HCT116 (cell line): Measurements from ENCODE around the gene TTC6. TPM values are rescaled to one million over a fixed set of nuclear protein-coding genes. Genes with fewer than 3 reads are reported as not detected.

Experiments
- ATAC-seq: fragments of 200-7000 bp; cut with Tn5 transposase; 2 replicates; pipeline ENCODE4 v1.9.1; 2020; ENCODE audit warnings: mild to moderate bottlenecking, moderate library complexity
- BruUV-seq: library from RNA; stranded (reverse); fragments of 400-500 nt; replicated peaks from 2 replicates; lab custom pipeline; 2021; lab: Mats Ljungman, UMichigan
- CTCF ChIA-PET: fragments of 300-600 bp; sonication (Branson Sonifier 250); formaldehyde crosslinking; loops from one replicate; lab custom pipeline; 2021; ENCODE audit warnings: antibody characterized with exemption; lab: Charles Lee
- POLR2A ChIA-PET: fragments of 300-600, 350-600 bp; sonication (Branson Sonifier 250); formaldehyde crosslinking; loops from one replicate; lab custom pipeline; 2021; ENCODE audit warnings: antibody characterized with exemption; lab: Charles Lee
- RAD21 ChIA-PET, 2 experiments: fragments of 300-600 bp; sonication (Branson Sonifier 250); formaldehyde crosslinking; loops; one replicate each; lab custom pipeline; 2023; ENCODE audit warnings: low total read pairs in 2 of 2; ENCODE audit not compliant: uncharacterized antibody in 2 of 2, unreplicated experiment in 2 of 2, low non-redundant PET in 1 of 2; lab: Charles Lee
- DNase-seq: peaks from one replicate; pipeline ENCODE4 v3.0.0-alpha.2; 2010; ENCODE audit warnings: low read depth, low spot score
- H2AFZ ChIP-seq: fragments of 200-600 bp; shearing (Covaris generic), sonication (generic); 2 replicates; pipeline ENCODE4 v1.6.1; 2017; ENCODE audit warnings: low read depth, mixed run types, mixed read lengths, antibody characterized with exemption, low read length; ENCODE audit not compliant: poor library complexity, severe bottlenecking
- H3K27ac ChIP-seq: 2 replicates; pipeline ENCODE4 v1.5.1; 2012; ENCODE audit warnings: low read depth, low read length
- H3K27me3 ChIP-seq: fragments of 200-600 bp; sonication (generic); 2 replicates; pipeline ENCODE4 v1.6.1; 2016; ENCODE audit warnings: mixed run types, low read length, mixed read lengths; ENCODE audit not compliant: insufficient read depth
- H3K36me3 ChIP-seq, 2 experiments: fragments of 200-500 bp in 1 of 2; fragments of 200-600 bp in 1 of 2; sonication (Bioruptor generic) in 1 of 2; sonication (generic) in 1 of 2; 2 replicates each; pipeline versions ENCODE4 v1.5.1 to v1.6.1; 2014 to 2016; ENCODE audit warnings: low read length in 2 of 2, inconsistent platforms in 1 of 2, mixed read lengths in 1 of 2, mixed run types in 1 of 2; ENCODE audit not compliant: insufficient read depth in 2 of 2, control insufficient read depth in 1 of 2
- H3K4me1 ChIP-seq, 2 experiments: fragments of 200-600 bp in 1 of 2; sonication (generic) in 1 of 2; 2 replicates each; pipeline versions ENCODE4 v1.5.1 to v1.6.1; 2012 to 2017; ENCODE audit warnings: low read length in 2 of 2, inconsistent platforms in 1 of 2, mild to moderate bottlenecking in 1 of 2, mixed read lengths in 1 of 2, mixed run types in 1 of 2, moderate library complexity in 1 of 2; ENCODE audit not compliant: insufficient read depth in 2 of 2, control insufficient read depth in 1 of 2
- H3K4me2 ChIP-seq: fragments of 200-600 bp; sonication (generic); 2 replicates; pipeline ENCODE4 v1.6.1; 2017; ENCODE audit warnings: mixed run types, low read length, mixed read lengths
- H3K4me3 ChIP-seq, 2 experiments: fragments of 200-600 bp in 1 of 2; sonication (generic) in 1 of 2; replicated peaks in 1 of 2; 2 replicates each; pipeline ENCODE4 v1.5.1; 2011 to 2016; ENCODE audit warnings: low read length in 2 of 2, control low read depth in 1 of 2, low read depth in 1 of 2, mild to moderate bottlenecking in 1 of 2, mixed read lengths in 1 of 2, mixed run types in 1 of 2
- H3K79me2 ChIP-seq: fragments of 200-600 bp; sonication (generic); 2 replicates; pipeline ENCODE4 v1.6.1; 2017; ENCODE audit warnings: mild to moderate bottlenecking, mixed run types, low read length, moderate library complexity, mixed read lengths; ENCODE audit not compliant: insufficient read depth
- H3K9ac ChIP-seq: fragments of 200-600 bp; sonication (generic); 2 replicates; pipeline ENCODE4 v1.6.1; 2016; ENCODE audit warnings: low read length, mixed read lengths
- H3K9me2 ChIP-seq: fragments of 200-600 bp; sonication (generic), shearing (Covaris generic); 2 replicates; pipeline ENCODE4 v1.6.1; 2017; ENCODE audit warnings: mixed run types, mild to moderate bottlenecking, moderate library complexity; ENCODE audit not compliant: insufficient read depth
- H3K9me3 ChIP-seq, 2 experiments: fragments of 200-500 bp in 1 of 2; fragments of 200-600 bp in 1 of 2; sonication (Bioruptor generic) in 1 of 2; sonication (generic) in 1 of 2; 2 replicates each; pipeline ENCODE4 v1.6.1; 2014 to 2017; ENCODE audit warnings: low read length in 2 of 2, mixed read lengths in 2 of 2, inconsistent platforms in 1 of 2, low read depth in 1 of 2, mild to moderate bottlenecking in 1 of 2, mixed run types in 1 of 2, moderate library complexity in 1 of 2; ENCODE audit not compliant: control insufficient read depth in 1 of 2, insufficient read depth in 1 of 2
- H4K20me1 ChIP-seq: fragments of 200-600 bp; sonication (generic), shearing (Covaris generic); 2 replicates; pipeline ENCODE4 v1.6.1; 2017; ENCODE audit warnings: mixed run types, mild to moderate bottlenecking, moderate library complexity; ENCODE audit not compliant: insufficient read depth
- CEBPB ChIP-seq: IDR thresholded peaks from 2 replicates; pipeline ENCODE4 v1.6.1; 2012; ENCODE audit warnings: low read depth
- EZH2phosphoT487 ChIP-seq: fragments of 200-600 bp; IDR thresholded peaks from 2 replicates; pipeline ENCODE4 v1.6.1; 2018; ENCODE audit warnings: antibody characterized with exemption, borderline replicate concordance
- POLR2AphosphoS5 ChIP-seq: IDR thresholded peaks from 2 replicates; pipeline ENCODE4 v1.6.1; 2011; ENCODE audit warnings: mild to moderate bottlenecking, low read depth, low read length, moderate library complexity
- SP1 ChIP-seq: IDR thresholded peaks from 2 replicates; pipeline ENCODE4 v1.6.1; 2012; ENCODE audit warnings: low read depth
- SRF ChIP-seq: IDR thresholded peaks from 2 replicates; pipeline ENCODE4 v1.6.1; 2012; ENCODE audit warnings: low read depth
- TCF7L2 ChIP-seq: IDR thresholded peaks from 2 replicates; pipeline ENCODE4 v1.7.0; 2011; ENCODE audit warnings: borderline replicate concordance, inconsistent platforms; ENCODE audit not compliant: insufficient read depth, insufficient read length; ENCODE audit errors: extremely low read depth
- YY1 ChIP-seq: IDR thresholded peaks from 2 replicates; pipeline ENCODE4 v1.6.1; 2011; ENCODE audit warnings: low read length, low read depth, moderate library complexity, mild to moderate bottlenecking; ENCODE audit not compliant: insufficient replicate concordance; ENCODE audit errors: extremely low read depth
- ZNF274 ChIP-seq: fragments of 200-500 bp; sonication (Bioruptor generic); IDR thresholded peaks from 2 replicates; pipeline ENCODE4 v1.6.1; 2014; ENCODE audit warnings: mild to moderate bottlenecking, low read depth, low read length, inconsistent platforms
- intact Hi-C: fragments of 100-400 bp; cut with micrococcal nuclease; formaldehyde crosslinking; loops from 2 replicates; pipeline ENCODE4 v1.10.0; 2022
- total RNA-seq: library from RNA; stranded (reverse); gene quantifications from one replicate; pipeline ENCODE4 v1.2.1, GENCODE V29; 2021; ENCODE audit not compliant: unreplicated experiment
- TF ChIP-seq, protein P1 (sequence below): IDR thresholded peaks from 2 replicates; pipeline ENCODE4 v1.6.1; 2012
- TF ChIP-seq, protein P2 (sequence below): IDR thresholded peaks from 2 replicates; pipeline ENCODE4 v1.6.1; 2011; ENCODE audit warnings: mild to moderate bottlenecking, low read length, moderate library complexity; ENCODE audit not compliant: insufficient replicate concordance; ENCODE audit errors: extremely low read depth
- TF ChIP-seq, protein P3 (sequence below), 3 experiments: fragments of 200-600 bp in 1 of 3; sonication (generic) in 1 of 3; IDR thresholded peaks in 2 of 3; conservative IDR thresholded peaks in 1 of 3; 2 replicates each; pipeline ENCODE4 v1.5.1; 2012 to 2017; ENCODE audit warnings: low read depth in 2 of 3, low read length in 2 of 3, antibody characterized with exemption in 1 of 3, borderline replicate concordance in 1 of 3, control low read depth in 1 of 3, mild to moderate bottlenecking in 1 of 3, mixed read lengths in 1 of 3, mixed run types in 1 of 3, moderate library complexity in 1 of 3; ENCODE audit not compliant: insufficient read depth in 1 of 3
- TF ChIP-seq, protein P4 (sequence below): IDR thresholded peaks from 2 replicates; pipeline ENCODE4 v1.6.1; 2012; ENCODE audit warnings: low read depth

Gene TTC6
- total RNA-seq, 1 experiment from 2014 or later = 0.10 TPM

DNA sequence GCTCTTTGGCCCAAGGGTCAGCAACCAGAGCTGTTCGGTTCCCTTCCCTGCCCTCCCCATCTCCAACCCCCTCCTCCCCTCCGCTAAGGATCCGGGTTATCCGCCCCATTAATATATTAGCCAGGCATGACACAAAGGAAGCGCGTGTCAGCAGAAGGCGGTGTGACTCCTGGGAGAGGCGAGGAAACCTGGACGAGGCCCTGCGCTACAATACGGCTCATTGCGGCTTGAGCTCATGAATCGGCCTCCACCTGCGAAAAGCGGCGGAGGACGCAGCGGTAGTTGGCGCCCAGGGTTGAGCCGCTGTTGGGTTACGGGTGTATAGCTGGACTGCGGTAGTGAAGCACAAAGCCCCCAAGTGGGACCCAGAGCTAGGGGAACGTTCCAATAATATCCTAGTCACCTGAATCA, 10.3 kb upstream of the TTC6 start:
- no peak for DNase-seq
- Histone ChIP-seq H3K79me2 (no peaks in the 10 kb centered on the region), H3K27me3 (no peaks in the 10 kb centered on the region), H3K9ac (no peak overlapping the region), H3K36me3 (no peaks in the 10 kb centered on the region), H3K4me2 (no peak overlapping the region), H3K4me3 (no peak overlapping the region), H3K27ac (no peak overlapping the region), H3K4me1 (peaks cover 5 to 26% of the 10 kb centered on the region in 2 experiments), H3K9me3 (no peaks in the 10 kb centered on the region), H3K9me2 (no peaks in the 10 kb centered on the region), H2AFZ (no peak overlapping the region), H4K20me1 (no peaks in the 10 kb centered on the region)
- no peak for ATAC-seq
- ChIA-PET POLR2A (no interaction called here), CTCF (no interaction called here), RAD21 (no interaction called here)
- TF ChIP-seq CEBPB (no peak), YY1 (no peak), POLR2AphosphoS5 (no peak), TCF7L2 (no peak), ZNF274 (no peak), SP1 (no peak), EZH2phosphoT487 (no peak), SRF (no peak)
- TF ChIP-seq, protein P1, sequence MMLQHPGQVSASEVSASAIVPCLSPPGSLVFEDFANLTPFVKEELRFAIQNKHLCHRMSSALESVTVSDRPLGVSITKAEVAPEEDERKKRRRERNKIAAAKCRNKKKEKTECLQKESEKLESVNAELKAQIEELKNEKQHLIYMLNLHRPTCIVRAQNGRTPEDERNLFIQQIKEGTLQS = no peak
- TF ChIP-seq, protein P2, sequence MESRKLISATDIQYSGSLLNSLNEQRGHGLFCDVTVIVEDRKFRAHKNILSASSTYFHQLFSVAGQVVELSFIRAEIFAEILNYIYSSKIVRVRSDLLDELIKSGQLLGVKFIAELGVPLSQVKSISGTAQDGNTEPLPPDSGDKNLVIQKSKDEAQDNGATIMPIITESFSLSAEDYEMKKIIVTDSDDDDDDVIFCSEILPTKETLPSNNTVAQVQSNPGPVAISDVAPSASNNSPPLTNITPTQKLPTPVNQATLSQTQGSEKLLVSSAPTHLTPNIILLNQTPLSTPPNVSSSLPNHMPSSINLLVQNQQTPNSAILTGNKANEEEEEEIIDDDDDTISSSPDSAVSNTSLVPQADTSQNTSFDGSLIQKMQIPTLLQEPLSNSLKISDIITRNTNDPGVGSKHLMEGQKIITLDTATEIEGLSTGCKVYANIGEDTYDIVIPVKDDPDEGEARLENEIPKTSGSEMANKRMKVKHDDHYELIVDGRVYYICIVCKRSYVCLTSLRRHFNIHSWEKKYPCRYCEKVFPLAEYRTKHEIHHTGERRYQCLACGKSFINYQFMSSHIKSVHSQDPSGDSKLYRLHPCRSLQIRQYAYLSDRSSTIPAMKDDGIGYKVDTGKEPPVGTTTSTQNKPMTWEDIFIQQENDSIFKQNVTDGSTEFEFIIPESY = no peak
- TF ChIP-seq, protein P3, sequence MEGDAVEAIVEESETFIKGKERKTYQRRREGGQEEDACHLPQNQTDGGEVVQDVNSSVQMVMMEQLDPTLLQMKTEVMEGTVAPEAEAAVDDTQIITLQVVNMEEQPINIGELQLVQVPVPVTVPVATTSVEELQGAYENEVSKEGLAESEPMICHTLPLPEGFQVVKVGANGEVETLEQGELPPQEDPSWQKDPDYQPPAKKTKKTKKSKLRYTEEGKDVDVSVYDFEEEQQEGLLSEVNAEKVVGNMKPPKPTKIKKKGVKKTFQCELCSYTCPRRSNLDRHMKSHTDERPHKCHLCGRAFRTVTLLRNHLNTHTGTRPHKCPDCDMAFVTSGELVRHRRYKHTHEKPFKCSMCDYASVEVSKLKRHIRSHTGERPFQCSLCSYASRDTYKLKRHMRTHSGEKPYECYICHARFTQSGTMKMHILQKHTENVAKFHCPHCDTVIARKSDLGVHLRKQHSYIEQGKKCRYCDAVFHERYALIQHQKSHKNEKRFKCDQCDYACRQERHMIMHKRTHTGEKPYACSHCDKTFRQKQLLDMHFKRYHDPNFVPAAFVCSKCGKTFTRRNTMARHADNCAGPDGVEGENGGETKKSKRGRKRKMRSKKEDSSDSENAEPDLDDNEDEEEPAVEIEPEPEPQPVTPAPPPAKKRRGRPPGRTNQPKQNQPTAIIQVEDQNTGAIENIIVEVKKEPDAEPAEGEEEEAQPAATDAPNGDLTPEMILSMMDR (IDR thresholded peaks at IDR 0.05 in 2 of 3, conservative IDR thresholded peaks at IDR 0.05 in 1 of 3; ENCODE audit: borderline replicate concordance in 1 of 3, insufficient read depth in 1 of 3, low read depth in 2 of 3, low read length in 2 of 3) = no peak
- TF ChIP-seq, protein P4, sequence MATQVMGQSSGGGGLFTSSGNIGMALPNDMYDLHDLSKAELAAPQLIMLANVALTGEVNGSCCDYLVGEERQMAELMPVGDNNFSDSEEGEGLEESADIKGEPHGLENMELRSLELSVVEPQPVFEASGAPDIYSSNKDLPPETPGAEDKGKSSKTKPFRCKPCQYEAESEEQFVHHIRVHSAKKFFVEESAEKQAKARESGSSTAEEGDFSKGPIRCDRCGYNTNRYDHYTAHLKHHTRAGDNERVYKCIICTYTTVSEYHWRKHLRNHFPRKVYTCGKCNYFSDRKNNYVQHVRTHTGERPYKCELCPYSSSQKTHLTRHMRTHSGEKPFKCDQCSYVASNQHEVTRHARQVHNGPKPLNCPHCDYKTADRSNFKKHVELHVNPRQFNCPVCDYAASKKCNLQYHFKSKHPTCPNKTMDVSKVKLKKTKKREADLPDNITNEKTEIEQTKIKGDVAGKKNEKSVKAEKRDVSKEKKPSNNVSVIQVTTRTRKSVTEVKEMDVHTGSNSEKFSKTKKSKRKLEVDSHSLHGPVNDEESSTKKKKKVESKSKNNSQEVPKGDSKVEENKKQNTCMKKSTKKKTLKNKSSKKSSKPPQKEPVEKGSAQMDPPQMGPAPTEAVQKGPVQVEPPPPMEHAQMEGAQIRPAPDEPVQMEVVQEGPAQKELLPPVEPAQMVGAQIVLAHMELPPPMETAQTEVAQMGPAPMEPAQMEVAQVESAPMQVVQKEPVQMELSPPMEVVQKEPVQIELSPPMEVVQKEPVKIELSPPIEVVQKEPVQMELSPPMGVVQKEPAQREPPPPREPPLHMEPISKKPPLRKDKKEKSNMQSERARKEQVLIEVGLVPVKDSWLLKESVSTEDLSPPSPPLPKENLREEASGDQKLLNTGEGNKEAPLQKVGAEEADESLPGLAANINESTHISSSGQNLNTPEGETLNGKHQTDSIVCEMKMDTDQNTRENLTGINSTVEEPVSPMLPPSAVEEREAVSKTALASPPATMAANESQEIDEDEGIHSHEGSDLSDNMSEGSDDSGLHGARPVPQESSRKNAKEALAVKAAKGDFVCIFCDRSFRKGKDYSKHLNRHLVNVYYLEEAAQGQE = no peak
- BruUV-seq = no TSS peak
- intact Hi-C loops = no loop called here
